Fibroblast of skin of back (primary cell): Measurements from ENCODE around the gene PSRC1.
"Not testable (repeated sequence)": the region's sequence is repeated elsewhere in the genome, so short reads cannot be mapped to it uniquely, and the experiment has no call there.

Source experiments
- DNase-seq: peaks from one replicate; pipeline ENCODE4 v3.0.0-alpha.2; 2013

PSRC1 gene

GRCh38 chr1:109295712-109296415 lies 12.9 kb upstream of the PSRC1 start:
- no peak for DNase-seq

GRCh38 chr1:109294481-109294880 lies 11.5 kb upstream of the PSRC1 start:
- no peak for DNase-seq

- DNase-seq: no peak
Measured at GRCh38 chr1:109293026-109293425, 10.1 kb upstream of the PSRC1 start.

GRCh38 chr1:109292364-109292763 lies 9.4 kb upstream of the PSRC1 start:
- no peak for DNase-seq

GRCh38 chr1:109290998-109291397 lies 8.1 kb upstream of the PSRC1 start:
- DNase-seq: no peak

- no peak for DNase-seq
Measured at GRCh38 chr1:109290137-109290536, 7.2 kb upstream of the PSRC1 start.

- not testable (repeated sequence) for DNase-seq
Measured at GRCh38 chr1:109286762-109287161, 3.8 kb upstream of the PSRC1 start.

- DNase-seq: no peak
Measured at GRCh38 chr1:109283748-109284600, 1.0 kb upstream of the PSRC1 start.

- DNase-seq: no peak
Measured at GRCh38 chr1:109282497-109282951, 421 bp downstream of the PSRC1 start.

GRCh38 chr1:109281680-109282496 lies 1.1 kb downstream of the PSRC1 start:
- no peak for DNase-seq

- DNase-seq: no peak
Measured at GRCh38 chr1:109280862-109281261, 2.1 kb downstream of the PSRC1 start.

- no peak for DNase-seq
Measured at GRCh38 chr1:109279615-109280278, 3.2 kb downstream of the PSRC1 start.

- DNase-seq: peak; percentile 59
Measured at GRCh38 chr1:109277434-109278204, 5.3 kb downstream of the PSRC1 start.

GRCh38 chr1:109275706-109276345 lies 7.1 kb downstream of the PSRC1 start:
- peak; percentile 74 for DNase-seq

GRCh38 chr1:109274533-109275476 lies 8.1 kb downstream of the PSRC1 start:
- DNase-seq: peak; percentile 73

- DNase-seq: no peak
Measured at GRCh38 chr1:109273570-109274288, 9.2 kb downstream of the PSRC1 start.

- no peak for DNase-seq
Measured at GRCh38 chr1:109272831-109273547, 10.0 kb downstream of the PSRC1 start.

GRCh38 chr1:109272021-109272799 lies 10.7 kb downstream of the PSRC1 start:
- no peak for DNase-seq
